Upper lobe of left lung (tissue), 6 donors: ENCODE results near the gene FOXP1. TPM values are rescaled to one million over a fixed set of nuclear protein-coding genes. Genes with fewer than 3 reads are reported as not detected.

ENCODE experiments used
- ATAC-seq, 2 donors: fragments of 200-7000 bp; cut with Tn5 transposase; one replicate each; pipeline ENCODE4 v1.9.1; 2022; ENCODE audit warnings: mild to moderate bottlenecking in 2 of 2, moderate library complexity in 2 of 2; ENCODE audit not compliant: low FRiP score in 2 of 2
- DNase-seq, 2 donors: peaks; one replicate each; pipeline ENCODE4 v3.0.0-alpha.2; 2019 to 2020
- H3K27ac ChIP-seq, 4 donors: fragments of 200-600 bp; sonication (generic); one replicate each; pipeline ENCODE4 v1.5.1; 2016 to 2019
- H3K27me3 ChIP-seq, 4 donors: fragments of 200-600 bp; sonication (generic); one replicate each; pipeline ENCODE4 v1.5.1; 2017 to 2019
- H3K36me3 ChIP-seq, 4 donors: fragments of 200-600 bp; sonication (generic); one replicate each; pipeline ENCODE4 v1.5.1; 2016 to 2019
- H3K4me1 ChIP-seq, 4 donors: fragments of 200-600 bp; sonication (generic); one replicate each; pipeline ENCODE4 v1.5.1; 2018 to 2019
- H3K4me3 ChIP-seq, 4 donors: fragments of 200-600 bp; sonication (generic); one replicate each; pipeline ENCODE4 v1.5.1; 2017 to 2019; ENCODE audit warnings: mild to moderate bottlenecking in 2 of 4, moderate library complexity in 1 of 4
- H3K9me3 ChIP-seq, 4 donors: fragments of 200-600 bp; sonication (generic); one replicate each; pipeline ENCODE4 v1.5.1; 2018 to 2019
- CTCF ChIP-seq, 6 experiments: fragments of 450-650 bp in 4 of 6; fragments of 200-600 bp in 2 of 6; sonication (generic) in 2 of 6; IDR thresholded peaks; one replicate each; pipeline ENCODE4 v1.5.1; 2016 to 2019; ENCODE audit warnings: antibody characterized with exemption in 6 of 6
- EP300 ChIP-seq, 4 donors: sonication (generic); formaldehyde crosslinking; IDR thresholded peaks; one replicate each; pipeline ENCODE4 v1.5.1; 2017; ENCODE audit warnings: antibody characterized with exemption in 4 of 4, control low read depth in 2 of 4
- POLR2A ChIP-seq, 4 donors: fragments of 450-650 bp; IDR thresholded peaks; one replicate each; pipeline ENCODE4 v1.5.1; 2016 to 2017; ENCODE audit warnings: antibody characterized with exemption in 4 of 4, mild to moderate bottlenecking in 2 of 4
- POLR2AphosphoS5 ChIP-seq, 2 donors: sonication (generic); formaldehyde crosslinking; IDR thresholded peaks; one replicate each; pipeline ENCODE4 v1.5.1; 2017; ENCODE audit warnings: antibody characterized with exemption in 2 of 2
- WGBS, 2 donors: methylation state at CpG; one replicate each; pipeline ENCODE4 v1.1.5; 2017 to 2018; 5-methylcytosine and 5-hydroxymethylcytosine counted together
- total RNA-seq, 6 donors: library from RNA; depleted of rRNA in 4 of 6; stranded (reverse); fragments of >200 nt in 4 of 6; gene quantifications; one replicate each; pipeline versions ENCODE4 v1.1.0 to v1.2.1, GENCODE V29; 2016 to 2021
- donor health status: DM: no; HTN: no; CAD: no; lungs with moderate emphysema.
- donor health status: DM: no; HTN: yes; CAD: no; lungs with severe emphysema.

Gene FOXP1
- total RNA-seq, 6 donors from 2014 or later = 103 to 248 (median 134) TPM

DNA sequence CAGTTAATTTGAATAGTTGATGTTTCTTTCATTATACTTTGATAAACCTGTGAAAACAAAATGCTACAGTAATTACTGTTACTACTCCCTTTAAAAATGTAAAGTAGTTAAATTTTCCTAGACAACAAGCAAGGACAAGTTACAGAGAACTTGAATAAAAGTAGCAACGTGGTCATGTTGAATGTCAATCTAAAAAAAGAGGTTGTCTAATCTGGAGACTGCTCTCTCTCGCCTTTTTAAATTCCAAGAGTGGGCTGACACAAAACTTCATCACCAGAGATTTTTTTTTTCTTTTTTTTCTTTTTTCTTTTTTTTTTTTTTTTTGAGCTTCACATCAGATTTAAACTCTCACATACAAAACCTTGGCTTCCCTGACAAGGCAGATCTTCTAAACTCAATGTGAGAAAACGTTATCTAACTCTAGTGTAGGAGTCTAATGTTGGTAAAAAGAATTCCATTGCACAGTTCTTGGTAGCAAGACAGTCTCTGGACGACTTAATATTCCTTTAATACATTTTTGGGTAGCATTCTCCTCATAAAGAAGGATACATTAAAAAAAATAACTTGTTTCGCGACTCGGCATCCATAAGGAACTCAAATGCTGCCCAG is 4.1 kb downstream of the FOXP1 start:
- TF ChIP-seq POLR2AphosphoS5 (IDR thresholded peaks at IDR 0.05) (no peak), CTCF (IDR thresholded peaks at IDR 0.05) (no peak), POLR2A (IDR thresholded peaks at IDR 0.05) (no peak), EP300 (IDR thresholded peaks at IDR 0.05) (no peak)
- Histone ChIP-seq H3K9me3 (no peaks in the 10 kb centered on the region), H3K27ac (peak overlapping the region in 2 of 4 donors; percentile 88 to 99), H3K36me3 (peaks cover 0 to 4% (median 0%) of the 10 kb centered on the region in 4 donors), H3K4me1 (peaks cover 26 to 37% (median 30%) of the 10 kb centered on the region in 4 donors), H3K4me3 (peak overlapping the region in 3 of 4 donors; percentile 10 to 86 (median 15)), H3K27me3 (no peaks in the 10 kb centered on the region)
- 23 to 50% methylated on average over 7 of the region's 7 CpGs for WGBS, 2 donors
- no peak for DNase-seq
- no peak for ATAC-seq

DNA sequence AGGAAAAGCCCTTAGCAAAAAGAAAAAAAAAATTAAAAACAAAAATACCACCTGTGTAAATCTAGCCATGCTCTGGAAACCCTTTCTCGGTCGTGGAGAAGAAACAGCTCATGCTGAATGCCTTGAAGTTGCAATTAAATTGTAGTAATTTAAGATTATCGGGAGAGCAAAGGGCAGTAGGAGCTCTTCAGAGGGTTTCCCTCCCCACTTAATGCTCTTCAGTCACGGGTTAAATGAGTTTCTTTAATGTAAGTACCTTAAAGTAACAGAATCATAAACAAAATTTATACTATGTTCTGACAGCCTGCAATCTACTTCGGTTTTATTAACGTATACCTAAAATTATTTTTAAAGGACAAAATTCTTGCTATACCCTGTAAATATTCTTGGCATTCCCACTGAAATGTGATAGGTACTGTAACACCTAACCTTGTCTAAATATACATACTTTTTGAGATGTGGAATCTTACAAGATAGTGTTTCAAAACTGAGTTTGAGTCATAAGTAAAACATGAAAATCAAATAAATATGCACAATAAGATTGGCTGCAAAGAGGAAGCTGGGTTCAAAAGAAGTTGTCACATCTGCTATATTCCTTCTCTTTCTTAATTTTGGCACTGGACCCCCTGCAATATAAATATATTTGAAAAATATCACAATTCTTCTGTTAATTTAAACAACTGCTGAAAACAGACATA is 5.3 kb downstream of the FOXP1 start:
- Histone ChIP-seq H3K36me3 (peaks cover 0 to 4% (median 0%) of the 10 kb centered on the region in 4 donors), H3K27me3 (no peaks in the 10 kb centered on the region), H3K4me3 (peak overlapping the region in 1 of 4 donors; percentile 86), H3K27ac (peak overlapping the region in 3 of 4 donors; percentile 34 to 99 (median 88)), H3K4me1 (peaks cover 26 to 37% (median 30%) of the 10 kb centered on the region in 4 donors), H3K9me3 (no peaks in the 10 kb centered on the region)
- DNase-seq (no peak), ATAC-seq (no peak)
- no peak for TF ChIP-seq POLR2A (IDR thresholded peaks at IDR 0.05)
- TF ChIP-seq EP300 (IDR thresholded peaks at IDR 0.05) = no peak
- WGBS, 2 donors = 35 to 40% methylated on average over 6 of the region's 6 CpGs

DNA sequence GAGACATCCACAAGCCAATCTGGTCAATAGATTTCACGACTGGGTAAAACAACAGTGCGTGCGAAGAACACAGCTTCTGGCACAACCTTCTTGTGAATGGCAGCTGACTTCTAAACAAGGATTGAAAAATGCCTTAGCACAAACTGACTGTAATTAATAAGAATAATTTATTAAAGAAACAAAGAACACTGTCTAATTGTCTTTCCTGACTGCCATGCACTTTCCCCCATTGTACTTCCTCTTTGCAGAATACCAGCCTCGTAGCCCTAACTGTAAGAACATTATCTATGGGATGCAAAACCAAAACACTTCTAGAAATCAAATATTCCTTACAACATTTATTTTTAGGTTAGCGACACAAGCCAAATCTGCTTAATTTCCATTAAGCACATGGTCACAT is 6.5 kb downstream of the FOXP1 start:
- no peak overlapping the region for H3K4me3 ChIP-seq
- DNase-seq = no peak
- 40 to 47% methylated on average over 5 of the region's 5 CpGs for WGBS, 2 donors
- H3K27me3 ChIP-seq = no peaks in the 10 kb centered on the region
- no peak for ATAC-seq
- H3K27ac ChIP-seq = peak overlapping the region in 3 of 4 donors; percentile 4 to 99 (median 37)
- peaks cover 0 to 4% (median 0%) of the 10 kb centered on the region in 4 donors for H3K36me3 ChIP-seq
- TF ChIP-seq POLR2AphosphoS5 (IDR thresholded peaks at IDR 0.05) = no peak
- TF ChIP-seq EP300 (IDR thresholded peaks at IDR 0.05) = no peak
- TF ChIP-seq CTCF (IDR thresholded peaks at IDR 0.05) = no peak
- TF ChIP-seq POLR2A (IDR thresholded peaks at IDR 0.05) = no peak
- H3K4me1 ChIP-seq = peaks cover 26 to 37% (median 30%) of the 10 kb centered on the region in 4 donors
- H3K9me3 ChIP-seq = no peaks in the 10 kb centered on the region

GRCh38 chr3:71575433-71575832 is 8.1 kb downstream of the FOXP1 start:
- WGBS, 2 donors = 98 to 100% methylated on average over 2 of the region's 2 CpGs

DNA sequence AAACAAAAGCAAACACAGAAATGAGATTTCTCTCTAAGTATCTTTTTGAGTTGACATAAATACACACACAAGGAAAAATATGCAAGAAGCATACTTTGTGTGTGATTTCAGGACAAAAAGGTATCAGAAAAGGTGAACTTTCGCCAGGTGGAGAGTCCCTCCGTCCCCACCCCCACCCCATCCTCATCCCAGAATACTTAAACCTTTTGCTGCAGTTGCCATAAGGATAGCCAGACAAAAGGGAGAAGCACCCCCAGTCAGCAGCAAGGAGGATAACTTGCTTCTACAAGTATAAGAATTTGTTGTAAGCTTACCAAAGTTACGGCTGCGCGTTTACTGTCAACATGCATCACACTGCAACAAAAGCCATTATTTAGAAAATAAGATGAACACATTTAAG is 10.3 kb downstream of the FOXP1 start:
- Histone ChIP-seq H3K4me1 (peaks cover 5 to 20% (median 17%) of the 10 kb centered on the region in 4 donors), H3K27me3 (no peaks in the 10 kb centered on the region), H3K9me3 (no peaks in the 10 kb centered on the region), H3K27ac (no peak overlapping the region), H3K4me3 (no peak overlapping the region), H3K36me3 (peaks cover 0 to 4% (median 0%) of the 10 kb centered on the region in 4 donors)
- 89 to 94% methylated on average over 5 of the region's 5 CpGs for WGBS, 2 donors
- DNase-seq = no peak
- ATAC-seq = no peak
- TF ChIP-seq EP300 (IDR thresholded peaks at IDR 0.05) (no peak), POLR2A (IDR thresholded peaks at IDR 0.05) (no peak), POLR2AphosphoS5 (IDR thresholded peaks at IDR 0.05) (no peak), CTCF (IDR thresholded peaks at IDR 0.05) (no peak)

More at GRCh38 chr3:71575433-71575832, 8.1 kb downstream of the FOXP1 start:
- TF ChIP-seq EP300 (IDR thresholded peaks at IDR 0.05) = no peak
- Histone ChIP-seq H3K27ac (peak overlapping the region in 1 of 4 donors; percentile 50), H3K27me3 (no peaks in the 10 kb centered on the region), H3K9me3 (no peaks in the 10 kb centered on the region), H3K4me1 (peaks cover 25 to 35% (median 26%) of the 10 kb centered on the region in 4 donors), H3K4me3 (no peak overlapping the region), H3K36me3 (peaks cover 0 to 4% (median 0%) of the 10 kb centered on the region in 4 donors)
- DNase-seq (no peak), ATAC-seq (no peak)
